Calu3 (cell line): ENCODE measurements around the gene FYN. TPM values are rescaled to one million over a fixed set of nuclear protein-coding genes. Genes with fewer than 3 reads are reported as not detected.

ENCODE experiments used
- BruUV-seq: library from RNA; stranded (reverse); fragments of 400-500 nt; replicated peaks from 2 replicates; lab custom pipeline; 2021; lab: Mats Ljungman, UMichigan
- CTCF ChIA-PET: fragments of 300-600 bp; sonication (Branson Sonifier 250); formaldehyde crosslinking; loops from one replicate; lab custom pipeline; 2022; ENCODE audit warnings: antibody characterized with exemption; lab: Charles Lee
- DNase-seq: peaks from one replicate; pipeline ENCODE4 v3.0.0; 2022
- H3K27ac Mint-ChIP-seq: one replicate; pipeline ENCODE4 v1.8.0; 2022; ENCODE audit warnings: mixed read lengths; ENCODE audit not compliant: unreplicated experiment
- H3K27me3 Mint-ChIP-seq: one replicate; pipeline ENCODE4 v1.8.0; 2022; ENCODE audit warnings: mixed read lengths; ENCODE audit not compliant: unreplicated experiment
- H3K36me3 Mint-ChIP-seq: one replicate; pipeline ENCODE4 v1.8.0; 2022; ENCODE audit warnings: mild to moderate bottlenecking, moderate library complexity, mixed read lengths; ENCODE audit not compliant: insufficient read depth, unreplicated experiment
- H3K4me1 Mint-ChIP-seq: one replicate; pipeline ENCODE4 v1.8.0; 2022; ENCODE audit warnings: mild to moderate bottlenecking, low read depth, mixed read lengths; ENCODE audit not compliant: unreplicated experiment
- H3K4me3 Mint-ChIP-seq: one replicate; pipeline ENCODE4 v1.8.0; 2022; ENCODE audit warnings: mild to moderate bottlenecking, low read depth, moderate library complexity, mixed read lengths; ENCODE audit not compliant: unreplicated experiment
- H3K9me3 Mint-ChIP-seq: one replicate; pipeline ENCODE4 v1.8.0; 2022; ENCODE audit warnings: low read depth, mixed read lengths; ENCODE audit not compliant: unreplicated experiment
- CTCF ChIP-seq: fragments of 200-600 bp; IDR thresholded peaks from one replicate; pipeline ENCODE4 v1.8.0; 2022; ENCODE audit warnings: antibody characterized with exemption; ENCODE audit not compliant: unreplicated experiment
- intact Hi-C: fragments of 100-400 bp; cut with micrococcal nuclease; formaldehyde crosslinking; loops from one replicate; pipeline ENCODE4 v1.10.0; 2022; ENCODE audit not compliant: unreplicated experiment
- total RNA-seq: library from RNA; stranded (reverse); gene quantifications from 2 replicates; pipeline ENCODE4 v1.2.3, GENCODE V29; 2022

Gene FYN
- total RNA-seq, 1 experiment from 2014 or later = 61.0 TPM

- no peak for DNase-seq
- Mint-ChIP-seq H3K27me3 (no peaks in the 10 kb centered on the region), H3K4me1 (peaks cover 26% of the 10 kb centered on the region), H3K27ac (no peak overlapping the region), H3K9me3 (no peaks in the 10 kb centered on the region), H3K4me3 (no peak overlapping the region), H3K36me3 (no peaks in the 10 kb centered on the region)
- CTCF ChIA-PET = no interaction called here
- intact Hi-C loops = no loop called here
- BruUV-seq = no TSS peak
- TF ChIP-seq CTCF = no peak
Observed at GRCh38 chr6:111779660-111780059, 93.6 kb downstream of the FYN start.

DNA sequence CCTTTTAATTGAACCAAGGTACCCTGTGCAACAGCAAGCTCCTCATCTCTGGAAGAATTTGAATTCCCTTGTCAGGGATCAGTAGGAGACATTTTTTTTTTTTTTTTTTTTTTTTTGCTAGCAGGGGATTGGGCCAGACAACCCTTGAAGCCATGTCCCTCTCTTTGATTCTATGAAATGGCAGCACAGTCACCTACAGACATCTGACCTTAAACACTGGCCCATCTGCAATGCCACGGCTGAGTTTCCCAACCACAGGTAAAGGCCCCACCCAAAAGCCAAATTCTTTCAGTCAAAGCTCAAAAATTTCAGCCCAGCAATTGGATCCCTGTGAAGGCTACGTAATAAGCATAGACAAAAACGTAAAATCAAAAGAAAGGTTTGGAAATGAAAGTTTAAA lies 94.2 kb downstream of the FYN start:
- H3K27me3 Mint-ChIP-seq = no peaks in the 10 kb centered on the region
- no peak overlapping the region for H3K4me3 Mint-ChIP-seq
- intact Hi-C loops = no loop called here
- TF ChIP-seq CTCF = no peak
- H3K36me3 Mint-ChIP-seq = no peaks in the 10 kb centered on the region
- no peak overlapping the region for H3K27ac Mint-ChIP-seq
- no peak for DNase-seq
- H3K9me3 Mint-ChIP-seq = no peaks in the 10 kb centered on the region
- CTCF ChIA-PET = interaction anchor here (0.7 kb wide), 1 partner anchor 14 kb away, joined by 4 read pairs; no protein-coding TSS in a partner anchor
- no TSS peak for BruUV-seq
- peaks cover 26% of the 10 kb centered on the region for H3K4me1 Mint-ChIP-seq

- CTCF ChIA-PET = interaction anchor here (1.0 kb wide), 1 partner anchor 96 kb away, joined by 3 read pairs; the partner anchor contains the start of gene FYN
Observed at GRCh38 chr6:111777357-111777756, 95.9 kb downstream of the FYN start.

GRCh38 chr6:111776236-111777221 lies 96.7 kb downstream of the FYN start:
- BruUV-seq = no TSS peak
- intact Hi-C loops = no loop called here
- no peak overlapping the region for H3K4me3 Mint-ChIP-seq
- H3K27me3 Mint-ChIP-seq = no peaks in the 10 kb centered on the region
- CTCF ChIA-PET = interaction anchor here (1.0 kb wide), 1 partner anchor 97 kb away, joined by 3 read pairs; the partner anchor contains the start of gene FYN
- peaks cover 34% of the 10 kb centered on the region for H3K4me1 Mint-ChIP-seq
- no peaks in the 10 kb centered on the region for H3K36me3 Mint-ChIP-seq
- no peak for DNase-seq
- no peak for TF ChIP-seq CTCF
- H3K27ac Mint-ChIP-seq = no peak overlapping the region
- no peaks in the 10 kb centered on the region for H3K9me3 Mint-ChIP-seq

More at GRCh38 chr6:111777357-111777756, 95.9 kb downstream of the FYN start:
- TF ChIP-seq CTCF = no peak
- Mint-ChIP-seq H3K27me3 (no peaks in the 10 kb centered on the region), H3K27ac (no peak overlapping the region), H3K9me3 (no peaks in the 10 kb centered on the region), H3K4me1 (peaks cover 27% of the 10 kb centered on the region), H3K4me3 (no peak overlapping the region), H3K36me3 (no peaks in the 10 kb centered on the region)
- no TSS peak for BruUV-seq
- no peak for DNase-seq
- intact Hi-C loops = no loop called here
